Large intestine (tissue), 3 donors: Measurements from ENCODE around the gene KNCN. TPM values are rescaled to one million over a fixed set of nuclear protein-coding genes. Genes with fewer than 3 reads are reported as not detected.
A peak's percentile ranks its signal among the peaks of the same experiment; 100 is the strongest.

Experiments used
- DNase-seq, 2 donors: peaks; one replicate each; pipeline versions ENCODE4 v3.0.0 to v3.0.0-alpha.2; 2013
- H3K27ac ChIP-seq: one replicate; pipeline ENCODE4 v1.5.1; 2013; ENCODE audit warnings: low read length
- H3K27me3 ChIP-seq: 2 replicates; pipeline ENCODE4 v1.6.1; 2013; ENCODE audit warnings: low read length; ENCODE audit not compliant: control insufficient read depth, insufficient read depth
- H3K36me3 ChIP-seq: 2 replicates; pipeline ENCODE4 v1.6.1; 2013; ENCODE audit warnings: low read length; ENCODE audit not compliant: control insufficient read depth, insufficient read depth
- H3K4me1 ChIP-seq: one replicate; pipeline ENCODE4 v1.6.1; 2013; ENCODE audit warnings: low read length; ENCODE audit not compliant: control insufficient read depth, insufficient read depth
- H3K4me3 ChIP-seq: one replicate; pipeline ENCODE4 v1.5.1; 2013; ENCODE audit warnings: low read length
- H3K9me3 ChIP-seq: one replicate; pipeline ENCODE4 v1.6.1; 2013; ENCODE audit warnings: mild to moderate bottlenecking, low read depth, low read length, moderate library complexity; ENCODE audit not compliant: control insufficient read depth
- WGBS: methylation state at CpG from one replicate; pipeline ENCODE4 v1.1.5; 2013; ENCODE audit warnings: low lambda C conversion rate; ENCODE audit not compliant: insufficient coverage; 5-methylcytosine and 5-hydroxymethylcytosine counted together
- polyA plus RNA-seq: library from polyadenylated mRNA; unstranded; fragments of 120-200 nt; gene quantifications from one replicate; pipeline ENCODE4 v1.2.1, GENCODE V29; 2013

Gene KNCN
- polyA plus RNA-seq, 1 donor: 0.18 TPM

DNA sequence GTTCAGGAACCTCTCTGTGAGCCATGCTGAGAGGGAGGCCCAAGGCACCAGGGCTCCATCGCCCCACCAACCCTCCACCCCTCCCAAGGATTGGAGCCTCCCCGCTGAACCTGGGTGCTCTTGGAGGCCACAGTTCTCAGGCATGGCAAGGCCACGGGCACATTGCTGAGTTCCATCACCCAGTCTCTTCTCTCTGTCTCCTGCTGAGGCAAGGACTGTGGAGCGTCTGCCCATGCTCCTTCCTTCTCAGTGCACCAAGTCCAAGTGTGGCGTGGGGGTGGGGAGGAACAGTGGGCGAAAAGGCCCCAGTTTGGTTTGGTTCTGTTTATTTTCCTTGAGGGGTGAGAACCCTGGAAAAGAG, 2.8 kb upstream of the KNCN start:
- no peak for DNase-seq
- no peaks in the 10 kb centered on the region for H3K9me3 ChIP-seq
- peaks cover 20% of the 10 kb centered on the region for H3K27me3 ChIP-seq
- no peaks in the 10 kb centered on the region for H3K4me1 ChIP-seq
- peaks cover 5% of the 10 kb centered on the region for H3K36me3 ChIP-seq
- H3K27ac ChIP-seq: no peak overlapping the region
- H3K4me3 ChIP-seq: no peak overlapping the region
- WGBS: no CpG with 5 or more reads among the region's 6 CpGs

DNA sequence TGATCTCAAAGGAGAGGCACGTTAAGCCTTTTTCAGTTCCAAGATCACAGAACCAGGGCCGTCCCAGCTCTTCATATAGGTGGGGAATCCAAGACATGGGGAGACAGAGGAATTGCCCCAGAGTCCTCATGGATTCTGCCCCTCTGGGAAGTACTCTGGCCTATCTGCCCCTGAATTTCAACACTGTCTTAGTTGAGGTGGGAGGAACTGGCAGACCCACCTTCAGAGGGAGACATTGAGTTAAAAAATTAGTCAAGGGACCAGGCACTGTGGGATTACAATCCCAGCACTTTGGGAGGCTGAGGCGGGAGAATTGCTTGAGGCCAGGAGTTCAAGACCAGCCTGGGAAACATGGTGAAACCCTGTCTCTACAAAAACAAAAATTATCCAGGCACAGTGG, 2.1 kb upstream of the KNCN start:
- Histone ChIP-seq H3K36me3 (peaks cover 2% of the 10 kb centered on the region), H3K4me3 (no peak overlapping the region), H3K27me3 (peaks cover 20% of the 10 kb centered on the region), H3K4me1 (no peaks in the 10 kb centered on the region), H3K27ac (no peak overlapping the region), H3K9me3 (no peaks in the 10 kb centered on the region)
- no peak for DNase-seq
- WGBS: no CpG with 5 or more reads among the region's 3 CpGs

DNA sequence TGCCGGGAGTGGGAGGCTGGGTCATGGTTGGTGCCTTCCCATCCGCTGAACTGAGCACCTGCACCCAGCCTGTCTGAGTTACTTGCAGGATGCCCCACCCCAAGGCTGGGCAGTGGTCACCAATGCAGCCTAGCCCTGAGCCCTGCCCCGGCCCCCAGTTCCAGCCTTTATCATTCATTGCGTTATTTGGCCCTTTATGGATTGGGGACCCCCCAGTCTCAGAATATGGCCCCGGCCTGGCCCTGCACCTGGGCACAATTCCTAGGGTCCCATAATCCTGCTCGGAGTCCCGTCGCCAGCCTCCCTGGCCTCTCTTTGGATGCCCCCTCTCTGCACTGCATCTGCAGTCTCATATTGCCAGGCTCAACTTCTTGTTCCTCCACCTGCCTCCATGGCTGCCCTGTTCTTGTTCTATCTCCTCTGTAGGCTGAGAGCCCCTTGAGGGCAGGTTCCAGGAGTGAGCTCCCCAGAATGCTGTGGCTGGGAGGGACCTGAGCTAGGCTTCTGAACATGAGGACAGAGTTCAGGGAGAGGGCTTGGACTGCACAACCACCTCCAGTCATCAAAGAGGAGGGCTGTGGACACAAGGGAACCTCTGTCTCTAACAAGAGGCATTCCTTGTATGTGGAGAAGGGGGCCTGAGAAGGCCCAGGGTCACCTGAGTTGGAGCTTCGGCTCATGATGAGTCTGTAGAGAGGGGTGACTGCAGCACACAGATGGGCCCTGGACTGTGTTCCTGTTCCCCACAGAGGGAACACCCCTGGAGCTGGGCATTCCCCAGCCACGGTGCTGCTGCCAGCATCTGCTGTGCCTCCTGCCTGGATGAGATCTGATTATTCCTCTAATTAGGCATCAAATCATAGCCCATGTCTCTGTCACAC, 1.1 kb upstream of the KNCN start:
- no peak overlapping the region for H3K27ac ChIP-seq
- H3K27me3 ChIP-seq: peaks cover 23% of the 10 kb centered on the region
- H3K36me3 ChIP-seq: no peaks in the 10 kb centered on the region
- no peak for DNase-seq
- no CpG with 5 or more reads among the region's 10 CpGs for WGBS
- H3K4me3 ChIP-seq: no peak overlapping the region
- H3K9me3 ChIP-seq: no peaks in the 10 kb centered on the region
- no peaks in the 10 kb centered on the region for H3K4me1 ChIP-seq

DNA sequence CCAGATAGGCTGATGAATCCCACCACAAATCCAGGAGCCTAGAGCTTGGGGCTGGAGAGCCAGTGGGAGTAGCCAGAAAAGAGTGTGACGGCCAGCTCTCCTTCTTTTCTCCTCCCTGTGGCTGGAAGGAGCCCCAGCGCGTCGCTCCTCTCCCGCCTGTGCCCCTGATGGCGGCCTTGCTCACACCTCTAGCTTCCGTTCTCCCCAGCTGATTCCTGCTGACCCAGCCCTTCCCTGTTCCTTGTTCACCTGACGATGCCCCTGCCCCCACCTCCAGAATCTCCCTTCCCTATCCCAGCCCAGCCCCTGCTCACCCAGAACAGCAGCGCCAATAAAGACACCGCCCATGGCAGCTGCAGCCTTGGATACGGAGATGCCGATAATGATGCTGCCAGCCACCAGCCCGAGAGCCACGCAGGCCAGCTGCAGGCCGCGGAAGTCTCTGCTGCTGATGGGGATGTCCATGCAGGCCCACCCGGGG, 656 bp downstream of the KNCN start:
- H3K36me3 ChIP-seq: no peaks in the 10 kb centered on the region
- no CpG with 5 or more reads among the region's 17 CpGs for WGBS
- no peak for DNase-seq
- no peak overlapping the region for H3K4me3 ChIP-seq
- H3K4me1 ChIP-seq: no peaks in the 10 kb centered on the region
- H3K27ac ChIP-seq: no peak overlapping the region
- peaks cover 40% of the 10 kb centered on the region for H3K27me3 ChIP-seq
- no peaks in the 10 kb centered on the region for H3K9me3 ChIP-seq

DNA sequence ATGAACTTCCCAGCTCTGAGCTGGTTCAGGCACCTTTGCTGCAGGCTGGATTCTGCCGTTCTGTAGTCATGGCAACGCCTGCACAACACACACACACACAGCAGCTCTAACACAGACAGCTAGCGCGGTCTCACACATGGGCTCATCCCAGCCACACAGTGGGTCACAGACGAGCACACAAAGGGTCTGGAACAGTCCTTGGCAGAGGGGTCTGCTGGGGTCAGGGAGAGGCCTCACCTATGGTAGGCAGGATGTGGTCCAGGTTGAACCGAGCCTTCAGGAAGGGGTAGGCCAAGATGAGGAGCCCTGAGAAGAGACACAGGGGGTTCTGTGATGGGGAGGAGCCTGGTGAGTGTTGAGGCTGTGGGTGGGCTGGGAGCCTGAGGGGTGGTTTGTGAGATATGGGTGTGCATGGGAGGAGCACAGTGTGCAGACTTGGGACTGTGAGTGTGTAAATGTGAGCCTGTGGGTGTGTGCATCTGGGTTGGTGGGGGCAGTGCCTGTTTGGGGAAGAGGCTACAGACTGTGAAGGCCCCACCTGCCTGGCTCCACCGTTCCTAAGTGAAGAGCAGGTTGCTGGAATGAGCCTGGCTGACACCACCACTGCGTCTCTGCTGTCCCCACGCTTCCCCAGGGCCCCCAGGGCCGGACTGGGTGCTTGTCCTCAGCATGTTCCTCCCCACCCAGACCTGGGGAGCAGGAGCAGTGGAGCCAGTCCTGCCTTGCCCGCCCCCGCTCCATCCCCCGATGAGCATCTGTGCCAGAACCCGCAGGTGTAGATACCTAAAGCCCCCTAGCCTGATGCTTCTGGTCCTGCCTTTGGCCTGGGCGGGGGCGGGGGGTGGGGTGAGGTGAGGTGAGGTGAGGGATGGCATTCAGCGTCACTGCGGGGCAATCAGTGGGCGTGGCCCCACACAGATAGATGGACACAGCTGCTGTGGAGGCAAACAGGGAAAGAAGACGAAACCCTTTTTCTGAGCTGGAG, 1.5 kb downstream of the KNCN start:
- H3K27ac ChIP-seq: no peak overlapping the region
- no peaks in the 10 kb centered on the region for H3K4me1 ChIP-seq
- H3K27me3 ChIP-seq: peaks cover 48% of the 10 kb centered on the region
- no peaks in the 10 kb centered on the region for H3K9me3 ChIP-seq
- DNase-seq: peak; percentile 52 to 56
- no peak overlapping the region for H3K4me3 ChIP-seq
- H3K36me3 ChIP-seq: no peaks in the 10 kb centered on the region
- 33% methylated on average over 1 of the region's 20 CpGs for WGBS

DNA sequence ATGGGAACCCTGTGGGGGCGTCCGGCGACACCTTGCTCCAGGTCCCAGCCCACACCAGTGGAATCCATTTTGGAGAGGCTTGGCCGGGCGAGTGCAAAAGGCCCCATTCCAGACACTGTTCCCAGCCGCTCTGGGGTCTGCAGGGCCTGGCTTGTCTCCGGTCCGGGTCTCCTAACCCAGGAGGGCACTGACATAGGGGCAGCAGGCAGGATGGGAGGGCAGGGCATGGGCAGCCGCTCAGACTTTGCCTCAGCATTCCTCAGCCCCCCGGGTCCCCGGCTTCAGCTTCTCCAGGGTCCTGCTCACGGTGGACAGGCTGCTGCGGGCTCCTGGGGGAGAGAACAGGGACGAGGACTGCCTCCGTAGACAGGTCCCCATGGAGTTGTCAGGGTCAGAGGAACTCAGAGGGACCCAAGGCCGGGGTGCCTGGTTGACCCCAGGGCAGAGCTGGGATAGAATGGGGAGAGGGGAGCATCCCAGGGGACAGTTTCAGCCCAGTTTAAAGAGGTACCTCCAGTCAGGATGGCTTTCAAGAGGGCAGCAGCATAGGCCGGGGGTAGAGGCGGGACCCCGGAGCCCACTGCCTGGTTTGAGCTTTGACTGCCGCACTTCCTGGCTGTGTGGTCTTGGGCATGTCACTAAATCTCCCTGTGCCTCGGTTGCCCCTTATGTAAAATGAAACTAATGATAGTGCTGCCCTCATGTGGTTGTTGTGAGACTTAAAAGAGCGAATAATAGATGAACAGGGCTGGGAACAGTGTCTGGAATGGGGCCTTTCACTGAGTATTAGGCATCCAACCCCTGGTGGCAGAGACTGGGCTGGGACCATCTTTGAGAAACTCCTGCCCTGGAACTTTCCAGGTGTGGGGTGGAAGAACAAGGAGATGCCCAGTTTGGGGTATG, 3.7 kb downstream of the KNCN start:
- Histone ChIP-seq H3K4me1 (no peaks in the 10 kb centered on the region), H3K27ac (no peak overlapping the region), H3K27me3 (peaks cover 70% of the 10 kb centered on the region), H3K9me3 (no peaks in the 10 kb centered on the region), H3K4me3 (no peak overlapping the region), H3K36me3 (no peaks in the 10 kb centered on the region)
- DNase-seq: no peak
- no CpG with 5 or more reads among the region's 22 CpGs for WGBS

DNA sequence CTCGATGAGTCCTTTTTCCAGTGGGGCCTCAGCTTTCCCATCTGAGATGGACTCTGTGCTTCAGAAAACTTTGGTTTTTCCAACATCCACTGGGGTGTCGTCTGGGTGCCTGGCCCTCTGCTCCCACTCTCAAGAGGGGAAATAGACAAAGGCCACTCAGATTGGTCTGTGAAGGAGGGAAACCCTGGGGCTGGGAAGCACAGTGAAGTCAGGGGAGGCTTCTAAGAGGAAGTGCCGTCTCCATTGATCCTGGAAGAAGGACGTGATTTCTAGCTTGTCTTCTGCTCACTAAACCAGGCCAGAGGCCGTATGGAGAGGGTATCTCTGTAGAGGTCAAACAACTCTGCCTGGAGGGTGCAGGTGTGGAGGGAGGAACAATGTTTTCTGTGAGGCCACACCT, 5.2 kb downstream of the KNCN start:
- Histone ChIP-seq H3K4me3 (no peak overlapping the region), H3K27ac (no peak overlapping the region), H3K9me3 (no peaks in the 10 kb centered on the region), H3K36me3 (no peaks in the 10 kb centered on the region), H3K27me3 (peaks cover 79% of the 10 kb centered on the region), H3K4me1 (no peaks in the 10 kb centered on the region)
- WGBS: no CpG with 5 or more reads among the region's 5 CpGs
- no peak for DNase-seq

DNA sequence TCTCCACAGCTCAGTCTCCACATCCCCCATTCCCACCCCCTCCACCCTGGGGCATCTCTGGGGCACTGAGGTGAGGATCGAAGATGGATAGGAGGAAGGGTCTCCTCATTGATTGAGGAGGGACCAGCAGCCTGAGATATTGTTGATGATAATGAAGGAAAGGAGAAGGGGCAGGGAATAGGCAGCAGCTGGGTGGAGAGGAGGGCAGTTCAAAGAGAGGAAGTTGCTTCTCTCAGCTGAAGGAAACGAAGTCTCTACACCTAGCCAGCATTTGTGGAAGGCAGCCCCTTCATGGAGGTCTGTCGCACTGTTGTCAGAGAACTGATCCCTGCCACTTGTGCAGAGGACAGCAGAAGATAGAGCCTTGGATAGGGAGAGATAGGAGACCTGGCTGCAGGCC, 5.7 kb downstream of the KNCN start:
- Histone ChIP-seq H3K36me3 (no peaks in the 10 kb centered on the region), H3K4me1 (no peaks in the 10 kb centered on the region), H3K27me3 (peaks cover 79% of the 10 kb centered on the region), H3K4me3 (no peak overlapping the region), H3K27ac (no peak overlapping the region), H3K9me3 (no peaks in the 10 kb centered on the region)
- DNase-seq: no peak
- WGBS: 60% methylated on average over 1 of the region's 3 CpGs

DNA sequence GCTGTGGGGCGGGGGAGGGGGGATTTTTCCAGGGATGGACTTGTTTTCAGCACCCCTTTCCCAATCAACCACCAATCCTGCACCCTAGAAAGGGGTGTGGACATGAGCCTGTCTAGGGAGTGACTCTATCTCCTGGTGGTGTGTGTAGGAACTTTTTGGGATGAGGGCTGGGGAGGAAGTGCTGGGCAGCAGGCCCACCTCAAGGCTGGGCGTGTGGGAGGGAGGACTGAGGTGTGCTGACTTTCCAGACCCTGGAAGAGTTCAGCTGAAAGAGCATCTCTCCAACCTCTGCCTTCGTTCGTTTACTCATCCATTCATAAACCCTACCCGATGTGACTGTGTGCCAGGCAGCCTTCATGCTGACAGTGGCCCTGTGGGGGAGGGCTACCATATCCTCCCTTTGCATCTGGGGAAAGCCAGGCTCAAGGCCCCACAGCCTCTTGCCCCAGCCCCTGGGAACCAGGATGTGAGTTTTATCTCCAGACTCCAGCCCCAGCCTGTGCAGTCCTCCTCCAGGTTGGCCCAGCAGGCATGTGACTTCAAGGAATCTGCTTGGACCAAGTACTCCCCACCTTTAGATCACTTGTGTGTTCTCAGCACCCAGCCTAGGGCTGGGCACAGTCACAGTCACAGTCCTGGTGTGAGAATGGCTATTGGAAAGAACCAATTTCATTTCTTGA, 6.7 kb downstream of the KNCN start:
- Histone ChIP-seq H3K9me3 (no peaks in the 10 kb centered on the region), H3K4me3 (no peak overlapping the region), H3K27ac (no peak overlapping the region), H3K36me3 (no peaks in the 10 kb centered on the region), H3K27me3 (peaks cover 73% of the 10 kb centered on the region), H3K4me1 (no peaks in the 10 kb centered on the region)
- no CpG with 5 or more reads among the region's 5 CpGs for WGBS
- no peak for DNase-seq
